ENCODE results near the gene LRRC46.

Gene LRRC46

GRCh38 chr17:47815106-47815918 lies 16.2 kb upstream of the LRRC46 start:
- ATAC-seq (ENCODE audit: low read depth) (no peak), DNase-seq (ENCODE audit: low spot score in 2 of 2) (no peak)
- Mint-ChIP-seq H3K9me3 (no peaks in the 10 kb centered on the region), H3K27me3 (no peaks in the 10 kb centered on the region), H3K36me3 (peaks cover 34% of the 10 kb centered on the region), H3K4me1 (peaks cover 4% of the 10 kb centered on the region), H3K27ac (no peak overlapping the region), H3K4me3 (no peak overlapping the region)

GRCh38 chr17:47816111-47816735 lies 15.2 kb upstream of the LRRC46 start:
- Mint-ChIP-seq H3K36me3 (peaks cover 28% of the 10 kb centered on the region), H3K9me3 (no peaks in the 10 kb centered on the region), H3K27me3 (no peaks in the 10 kb centered on the region), H3K27ac (no peak overlapping the region), H3K4me1 (peaks cover 13% of the 10 kb centered on the region), H3K4me3 (no peak overlapping the region)
- ATAC-seq (ENCODE audit: low read depth) (no peak), DNase-seq (ENCODE audit: low spot score in 2 of 2) (no peak)

- Mint-ChIP-seq H3K36me3 (peaks cover 25% of the 10 kb centered on the region), H3K4me1 (peaks cover 17% of the 10 kb centered on the region), H3K9me3 (no peaks in the 10 kb centered on the region), H3K27me3 (no peaks in the 10 kb centered on the region), H3K27ac (no peak overlapping the region), H3K4me3 (no peak overlapping the region)
- ATAC-seq (ENCODE audit: low read depth) (no peak), DNase-seq (ENCODE audit: low spot score in 2 of 2) (no peak)
Measured at GRCh38 chr17:47816947-47817346, 14.5 kb upstream of the LRRC46 start.

GRCh38 chr17:47818002-47818695 lies 13.3 kb upstream of the LRRC46 start:
- Mint-ChIP-seq H3K4me3 (no peak overlapping the region), H3K27me3 (no peaks in the 10 kb centered on the region), H3K27ac (no peak overlapping the region), H3K36me3 (peaks cover 15% of the 10 kb centered on the region), H3K9me3 (no peaks in the 10 kb centered on the region), H3K4me1 (peaks cover 20% of the 10 kb centered on the region)
- DNase-seq (ENCODE audit: low spot score in 2 of 2) (no peak), ATAC-seq (ENCODE audit: low read depth) (no peak)

GRCh38 chr17:47819475-47819874 lies 12.0 kb upstream of the LRRC46 start:
- Mint-ChIP-seq H3K4me1 (peaks cover 21% of the 10 kb centered on the region), H3K27me3 (no peaks in the 10 kb centered on the region), H3K27ac (no peak overlapping the region), H3K4me3 (no peak overlapping the region), H3K36me3 (peaks cover 17% of the 10 kb centered on the region), H3K9me3 (no peaks in the 10 kb centered on the region)
- no peak for ATAC-seq (ENCODE audit: low read depth)
- no peak for DNase-seq (ENCODE audit: low spot score in 2 of 2)

- peak overlapping the region; percentile 99 for H3K4me3 Mint-ChIP-seq
- peak overlapping the region; percentile 85 for H3K27ac Mint-ChIP-seq
- no peaks in the 10 kb centered on the region for H3K9me3 Mint-ChIP-seq
- no peaks in the 10 kb centered on the region for H3K27me3 Mint-ChIP-seq
- ATAC-seq (ENCODE audit: low read depth) (no peak), DNase-seq (ENCODE audit: low spot score in 2 of 2) (no peak)
- H3K4me1 Mint-ChIP-seq: peaks cover 21% of the 10 kb centered on the region
- peaks cover 15% of the 10 kb centered on the region for H3K36me3 Mint-ChIP-seq
Measured at GRCh38 chr17:47820033-47820789, 11.3 kb upstream of the LRRC46 start.

GRCh38 chr17:47821031-47821423 lies 10.4 kb upstream of the LRRC46 start:
- Mint-ChIP-seq H3K4me1 (peaks cover 24% of the 10 kb centered on the region), H3K36me3 (peaks cover 17% of the 10 kb centered on the region), H3K27me3 (no peaks in the 10 kb centered on the region), H3K27ac (peak overlapping the region; percentile 85), H3K9me3 (no peaks in the 10 kb centered on the region), H3K4me3 (peak overlapping the region; percentile 99)
- ATAC-seq (ENCODE audit: low read depth) (no peak), DNase-seq (ENCODE audit: low spot score in 2 of 2) (no peak)

GRCh38 chr17:47821424-47822391 lies 9.8 kb upstream of the LRRC46 start, which contains the start of gene OSBPL7:
Gene OSBPL7 (minus strand): TSS chr17:47821794. CDS start chr17:47820278, 1,516 bp downstream.
- ATAC-seq (ENCODE audit: low read depth) (peak; percentile 95), DNase-seq (ENCODE audit: low spot score in 2 of 2) (peak; percentile 48)
- H3K4me3 Mint-ChIP-seq: peak within 1 kb of the TSS; percentile 99
- H3K4me1 Mint-ChIP-seq: peaks cover 24% of the 10 kb centered on the region
- no peaks in the 10 kb centered on the region for H3K9me3 Mint-ChIP-seq
- peak within 1 kb of the TSS; percentile 85 for H3K27ac Mint-ChIP-seq
- peaks cover 23% of the 10 kb centered on the region for H3K36me3 Mint-ChIP-seq
- H3K27me3 Mint-ChIP-seq: no peaks in the 10 kb centered on the region

- Mint-ChIP-seq H3K27ac (no peak overlapping the region), H3K4me3 (no peak overlapping the region), H3K27me3 (no peaks in the 10 kb centered on the region), H3K4me1 (peaks cover 24% of the 10 kb centered on the region), H3K36me3 (peaks cover 17% of the 10 kb centered on the region), H3K9me3 (no peaks in the 10 kb centered on the region)
- DNase-seq (ENCODE audit: low spot score in 2 of 2): no peak
- no peak for ATAC-seq (ENCODE audit: low read depth)
Measured at GRCh38 chr17:47822785-47823184, 8.7 kb upstream of the LRRC46 start.

- DNase-seq (ENCODE audit: low spot score in 2 of 2): no peak
- Mint-ChIP-seq H3K9me3 (no peaks in the 10 kb centered on the region), H3K4me1 (peaks cover 24% of the 10 kb centered on the region), H3K4me3 (no peak overlapping the region), H3K36me3 (peaks cover 18% of the 10 kb centered on the region), H3K27ac (no peak overlapping the region), H3K27me3 (no peaks in the 10 kb centered on the region)
- no peak for ATAC-seq (ENCODE audit: low read depth)
Measured at GRCh38 chr17:47823519-47823918, 8.0 kb upstream of the LRRC46 start.

GRCh38 chr17:47829870-47830269 lies 1.6 kb upstream of the LRRC46 start:
- DNase-seq (ENCODE audit: low spot score in 2 of 2) (no peak), ATAC-seq (ENCODE audit: low read depth) (no peak)
- Mint-ChIP-seq H3K27ac (no peak overlapping the region), H3K27me3 (no peaks in the 10 kb centered on the region), H3K4me1 (peaks cover 17% of the 10 kb centered on the region), H3K9me3 (no peaks in the 10 kb centered on the region), H3K4me3 (peak overlapping the region; percentile 11), H3K36me3 (peaks cover 14% of the 10 kb centered on the region)

- DNase-seq (ENCODE audit: low spot score in 2 of 2) (no peak), ATAC-seq (ENCODE audit: low read depth) (no peak)
- peak overlapping the region; percentile 94 for H3K27ac Mint-ChIP-seq
- H3K36me3 Mint-ChIP-seq: peaks cover 11% of the 10 kb centered on the region
- peaks cover 14% of the 10 kb centered on the region for H3K4me1 Mint-ChIP-seq
- no peaks in the 10 kb centered on the region for H3K27me3 Mint-ChIP-seq
- H3K4me3 Mint-ChIP-seq: peak overlapping the region; percentile 97
- no peaks in the 10 kb centered on the region for H3K9me3 Mint-ChIP-seq
Measured at GRCh38 chr17:47830396-47831002, 971 bp upstream of the LRRC46 start.
